ENCODE data around the gene USP48.

The USP48 gene

GRCh38 chr1:21758614-21759013 is 24.3 kb downstream of the USP48 start:
- Histone ChIP-seq H3K4me1 (ENCODE audit: low read length) (no peaks in the 10 kb centered on the region), H2AFZ (ENCODE audit: low read length) (no peak overlapping the region), H4K20me1 (ENCODE audit: insufficient read depth, low read length) (peaks cover 30% of the 10 kb centered on the region), H3K9ac (ENCODE audit: low read length) (no peak overlapping the region), H3K27me3 (replicated peaks; ENCODE audit: insufficient read depth, low read length) (no peaks in the 10 kb centered on the region), H3K36me3 (replicated peaks; ENCODE audit: insufficient read depth, low read length) (no peaks in the 10 kb centered on the region; the same call in 1 of the 2 replicates), H3K4me2 (ENCODE audit: low read depth, low read length) (no peak overlapping the region), H3K27ac (ENCODE audit: low read length) (no peak overlapping the region), H3K9me3 (replicated peaks; ENCODE audit: insufficient read depth, low read length) (no peaks in the 10 kb centered on the region), H3K79me2 (ENCODE audit: low read length) (peaks cover 91% of the 10 kb centered on the region), H3K4me3 (ENCODE audit: low read length) (no peak overlapping the region), H3K9me2 (replicated peaks; ENCODE audit: insufficient read depth, low read length) (no peaks in the 10 kb centered on the region), H3F3A (ENCODE audit: insufficient read depth, low read length) (no peaks in the 10 kb centered on the region)
- TF ChIP-seq, protein P1, sequence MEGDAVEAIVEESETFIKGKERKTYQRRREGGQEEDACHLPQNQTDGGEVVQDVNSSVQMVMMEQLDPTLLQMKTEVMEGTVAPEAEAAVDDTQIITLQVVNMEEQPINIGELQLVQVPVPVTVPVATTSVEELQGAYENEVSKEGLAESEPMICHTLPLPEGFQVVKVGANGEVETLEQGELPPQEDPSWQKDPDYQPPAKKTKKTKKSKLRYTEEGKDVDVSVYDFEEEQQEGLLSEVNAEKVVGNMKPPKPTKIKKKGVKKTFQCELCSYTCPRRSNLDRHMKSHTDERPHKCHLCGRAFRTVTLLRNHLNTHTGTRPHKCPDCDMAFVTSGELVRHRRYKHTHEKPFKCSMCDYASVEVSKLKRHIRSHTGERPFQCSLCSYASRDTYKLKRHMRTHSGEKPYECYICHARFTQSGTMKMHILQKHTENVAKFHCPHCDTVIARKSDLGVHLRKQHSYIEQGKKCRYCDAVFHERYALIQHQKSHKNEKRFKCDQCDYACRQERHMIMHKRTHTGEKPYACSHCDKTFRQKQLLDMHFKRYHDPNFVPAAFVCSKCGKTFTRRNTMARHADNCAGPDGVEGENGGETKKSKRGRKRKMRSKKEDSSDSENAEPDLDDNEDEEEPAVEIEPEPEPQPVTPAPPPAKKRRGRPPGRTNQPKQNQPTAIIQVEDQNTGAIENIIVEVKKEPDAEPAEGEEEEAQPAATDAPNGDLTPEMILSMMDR (IDR thresholded peaks at IDR 0.05; ENCODE audit: low read length) = no peak
- TF ChIP-seq EZH2phosphoT487 (IDR thresholded peaks at IDR 0.05; ENCODE audit: low read length) (no peak), EZH2 (optimal IDR thresholded peaks at IDR 0.05; ENCODE audit: low read depth, low read length) (no peak)
- no peak for DNase-seq

GRCh38 chr1:21756393-21757089 is 26.4 kb downstream of the USP48 start:
- no peak for DNase-seq
- Histone ChIP-seq H3K27ac (ENCODE audit: low read length) (no peak overlapping the region), H3K79me2 (ENCODE audit: low read length) (peaks cover 88% of the 10 kb centered on the region), H3F3A (ENCODE audit: insufficient read depth, low read length) (no peaks in the 10 kb centered on the region), H4K20me1 (ENCODE audit: insufficient read depth, low read length) (peaks cover 30% of the 10 kb centered on the region), H3K9me2 (replicated peaks; ENCODE audit: insufficient read depth, low read length) (no peaks in the 10 kb centered on the region), H3K27me3 (replicated peaks; ENCODE audit: insufficient read depth, low read length) (no peaks in the 10 kb centered on the region), H3K4me2 (ENCODE audit: low read depth, low read length) (no peak overlapping the region), H3K9ac (ENCODE audit: low read length) (no peak overlapping the region), H3K4me3 (ENCODE audit: low read length) (no peak overlapping the region), H3K4me1 (ENCODE audit: low read length) (no peaks in the 10 kb centered on the region), H3K36me3 (replicated peaks; ENCODE audit: insufficient read depth, low read length) (peaks cover 3% of the 10 kb centered on the region; the same call in 1 of the 2 replicates), H2AFZ (ENCODE audit: low read length) (no peak overlapping the region), H3K9me3 (replicated peaks; ENCODE audit: insufficient read depth, low read length) (no peaks in the 10 kb centered on the region)
- TF ChIP-seq, protein P1 (IDR thresholded peaks at IDR 0.05; ENCODE audit: low read length) = no peak
- TF ChIP-seq EZH2phosphoT487 (IDR thresholded peaks at IDR 0.05; ENCODE audit: low read length) (no peak), EZH2 (optimal IDR thresholded peaks at IDR 0.05; ENCODE audit: low read depth, low read length) (no peak)

- Histone ChIP-seq H3K27me3 (replicated peaks; ENCODE audit: insufficient read depth, low read length) (no peaks in the 10 kb centered on the region), H3K9me3 (replicated peaks; ENCODE audit: insufficient read depth, low read length) (no peaks in the 10 kb centered on the region), H3K9me2 (replicated peaks; ENCODE audit: insufficient read depth, low read length) (no peaks in the 10 kb centered on the region), H3K9ac (ENCODE audit: low read length) (no peak overlapping the region), H4K20me1 (ENCODE audit: insufficient read depth, low read length) (peaks cover 26% of the 10 kb centered on the region), H3K4me1 (ENCODE audit: low read length) (no peaks in the 10 kb centered on the region), H2AFZ (ENCODE audit: low read length) (no peak overlapping the region), H3F3A (ENCODE audit: insufficient read depth, low read length) (no peaks in the 10 kb centered on the region), H3K4me3 (ENCODE audit: low read length) (no peak overlapping the region), H3K27ac (ENCODE audit: low read length) (no peak overlapping the region), H3K79me2 (ENCODE audit: low read length) (peaks cover 88% of the 10 kb centered on the region), H3K4me2 (ENCODE audit: low read depth, low read length) (no peak overlapping the region), H3K36me3 (replicated peaks; ENCODE audit: insufficient read depth, low read length) (peaks cover 3% of the 10 kb centered on the region; the same call in 1 of the 2 replicates)
- TF ChIP-seq, protein P1 (IDR thresholded peaks at IDR 0.05; ENCODE audit: low read length) = no peak
- TF ChIP-seq EZH2phosphoT487 (IDR thresholded peaks at IDR 0.05; ENCODE audit: low read length) = no peak
- TF ChIP-seq EZH2 (optimal IDR thresholded peaks at IDR 0.05; ENCODE audit: low read depth, low read length) = no peak
- no peak for DNase-seq
Measured at GRCh38 chr1:21755067-21755466, 27.9 kb downstream of the USP48 start.
